Effector memory CD4-positive, alpha-beta T cell (primary cell): ENCODE data around the gene APOC1.
"Not testable (repeated sequence)": the region's sequence is repeated elsewhere in the genome, so short reads cannot be mapped to it uniquely, and the experiment has no call there.

Experiments
- DNase-seq, 3 donors: peaks; one replicate each; pipeline ENCODE4 v3.0.0-alpha.2; 2020
- H3K27ac ChIP-seq: 2 replicates; pipeline ENCODE4 v1.7.0; 2013; ENCODE audit warnings: mild to moderate bottlenecking, low read length, moderate library complexity; ENCODE audit not compliant: insufficient read depth, poor library complexity, severe bottlenecking
- H3K27me3 ChIP-seq: replicated peaks from 2 replicates; pipeline ENCODE4 v1.7.0; 2013; ENCODE audit warnings: mild to moderate bottlenecking, low read length; ENCODE audit not compliant: insufficient read depth, control insufficient read depth, poor library complexity, severe bottlenecking
- H3K36me3 ChIP-seq: 2 replicates; pipeline ENCODE4 v1.7.0; 2013; ENCODE audit warnings: mild to moderate bottlenecking, low read length, moderate library complexity; ENCODE audit not compliant: control insufficient read depth, insufficient read depth
- H3K4me1 ChIP-seq: 2 replicates; pipeline ENCODE4 v1.7.0; 2013; ENCODE audit warnings: low read length, mild to moderate bottlenecking; ENCODE audit not compliant: control insufficient read depth, insufficient read depth, poor library complexity, severe bottlenecking
- H3K4me3 ChIP-seq: 2 replicates; pipeline ENCODE4 v1.7.0; 2013; ENCODE audit warnings: low read length, low read depth, mild to moderate bottlenecking; ENCODE audit not compliant: insufficient read depth, poor library complexity, severe bottlenecking
- H3K9me3 ChIP-seq: 2 replicates; pipeline ENCODE4 v1.7.0; 2013; ENCODE audit warnings: mild to moderate bottlenecking, low read length, moderate library complexity; ENCODE audit not compliant: control insufficient read depth

Gene APOC1

GRCh38 chr19:44911896-44912295, 2.5 kb upstream of the APOC1 start:
- H3K27me3 ChIP-seq, H3K4me3 ChIP-seq, H3K9me3 ChIP-seq, H3K36me3 ChIP-seq, DNase-seq, H3K4me1 ChIP-seq, H3K27ac ChIP-seq: not testable (repeated sequence)

- no peaks in the 10 kb centered on the region for H3K27me3 ChIP-seq
- no peak overlapping the region for H3K4me3 ChIP-seq
- DNase-seq: no peak
- no peaks in the 10 kb centered on the region for H3K36me3 ChIP-seq
- no peak overlapping the region for H3K27ac ChIP-seq
- H3K9me3 ChIP-seq: no peaks in the 10 kb centered on the region
- H3K4me1 ChIP-seq: peaks cover 6% of the 10 kb centered on the region
Measured at GRCh38 chr19:44912854-44913253, 1.6 kb upstream of the APOC1 start.

- H3K27ac ChIP-seq, H3K9me3 ChIP-seq, H3K36me3 ChIP-seq, H3K4me1 ChIP-seq, DNase-seq, H3K27me3 ChIP-seq, H3K4me3 ChIP-seq: not testable (repeated sequence)
Measured at GRCh38 chr19:44913512-44914432, 636 bp upstream of the APOC1 start.

- Histone ChIP-seq H3K27me3 (no peaks in the 10 kb centered on the region), H3K36me3 (no peaks in the 10 kb centered on the region), H3K4me3 (no peak overlapping the region), H3K9me3 (no peaks in the 10 kb centered on the region), H3K27ac (no peak overlapping the region), H3K4me1 (peaks cover 2% of the 10 kb centered on the region)
- no peak for DNase-seq
Measured at GRCh38 chr19:44924243-44924725, 9.9 kb downstream of the APOC1 start.

GRCh38 chr19:44925114-44925891, 10.9 kb downstream of the APOC1 start:
- Histone ChIP-seq H3K27ac (no peak overlapping the region), H3K4me3 (no peak overlapping the region), H3K36me3 (no peaks in the 10 kb centered on the region), H3K4me1 (peaks cover 2% of the 10 kb centered on the region), H3K9me3 (no peaks in the 10 kb centered on the region), H3K27me3 (no peaks in the 10 kb centered on the region)
- DNase-seq: no peak

- H3K36me3 ChIP-seq, H3K27me3 ChIP-seq, H3K4me1 ChIP-seq, H3K27ac ChIP-seq, DNase-seq, H3K9me3 ChIP-seq, H3K4me3 ChIP-seq: not testable (repeated sequence)
Measured at GRCh38 chr19:44926245-44927077, 12.1 kb downstream of the APOC1 start.

GRCh38 chr19:44927746-44928145, 13.3 kb downstream of the APOC1 start:
- no peaks in the 10 kb centered on the region for H3K9me3 ChIP-seq
- H3K27me3 ChIP-seq: no peaks in the 10 kb centered on the region
- no peaks in the 10 kb centered on the region for H3K36me3 ChIP-seq
- DNase-seq: no peak
- peaks cover 2% of the 10 kb centered on the region for H3K4me1 ChIP-seq
- no peak overlapping the region for H3K27ac ChIP-seq
- H3K4me3 ChIP-seq: no peak overlapping the region

- H3K4me1 ChIP-seq: peaks cover 2% of the 10 kb centered on the region
- no peak for DNase-seq
- H3K4me3 ChIP-seq: no peak overlapping the region
- no peaks in the 10 kb centered on the region for H3K27me3 ChIP-seq
- no peaks in the 10 kb centered on the region for H3K36me3 ChIP-seq
- no peak overlapping the region for H3K27ac ChIP-seq
- H3K9me3 ChIP-seq: no peaks in the 10 kb centered on the region
Measured at GRCh38 chr19:44930088-44930487, 15.7 kb downstream of the APOC1 start.

- H3K9me3 ChIP-seq: no peaks in the 10 kb centered on the region
- peaks cover 2% of the 10 kb centered on the region for H3K4me1 ChIP-seq
- DNase-seq: no peak
- H3K36me3 ChIP-seq: no peaks in the 10 kb centered on the region
- H3K27ac ChIP-seq: no peak overlapping the region
- H3K4me3 ChIP-seq: no peak overlapping the region
- no peaks in the 10 kb centered on the region for H3K27me3 ChIP-seq
Measured at GRCh38 chr19:44931541-44931940, 17.1 kb downstream of the APOC1 start.
